AML-193 (cell line): ENCODE results near the gene SPOCK2.

Source experiments
- DNase-seq, 2 experiments: peaks; one replicate each; lab custom pipeline; 2025; lab: John Stamatoyannopoulos, UW

Gene SPOCK2

GRCh38 chr10:72009425-72010081 lies 78.8 kb downstream of the SPOCK2 start:
- DNase-seq = no peak

GRCh38 chr10:72009051-72009424 lies 79.3 kb downstream of the SPOCK2 start:
- DNase-seq = no peak
